ENCODE results near the gene NAA40. TPM values are rescaled to one million over a fixed set of nuclear protein-coding genes. Genes with fewer than 3 reads are reported as not detected.

The NAA40 gene
- total and polyA plus RNA-seq, 3 donors from 2014 or later, result 44.8 to 57.5 (median 49.7) TPM

GRCh38 chr11:63908631-63909401 is 30.0 kb upstream of the NAA40 start:
- intact Hi-C loops (cut with DNase I; ENCODE audit: low total_unique reads), result no loop called here
- Histone ChIP-seq H3K27ac (peak overlapping the region; percentile 36 to 52), H3K4me1 (peaks cover 41% of the 10 kb centered on the region), H3K27me3 (no peaks in the 10 kb centered on the region), H3K36me3 (ENCODE audit: low read depth, missing control alignments) (no peaks in the 10 kb centered on the region), H3K4me3 (peak overlapping the region in 1 of 2 donors; percentile 5), H3K9me3 (no peaks in the 10 kb centered on the region)
- 41 to 43% methylated on average over 41 to 46 of the region's 46 CpGs for WGBS, 2 donors
- DNase-seq, result peak; percentile 64
- TF ChIP-seq CTCF (IDR thresholded peaks at IDR 0.05) (no peak), POLR2A (IDR thresholded peaks at IDR 0.05) (no peak)

- intact Hi-C loops (cut with DNase I; ENCODE audit: low total_unique reads), result no loop called here
- peak overlapping the region in 1 of 2 donors; percentile 5 for H3K4me3 ChIP-seq
- peaks cover 41% of the 10 kb centered on the region for H3K4me1 ChIP-seq
- H3K27me3 ChIP-seq, result no peaks in the 10 kb centered on the region
- H3K27ac ChIP-seq, result no peak overlapping the region
- WGBS, 2 donors, result 54 to 59% methylated on average over 14 to 24 of the region's 24 CpGs
- DNase-seq, result no peak
- no peaks in the 10 kb centered on the region for H3K36me3 ChIP-seq (ENCODE audit: low read depth, missing control alignments)
- TF ChIP-seq CTCF (IDR thresholded peaks at IDR 0.05), result no peak
- TF ChIP-seq POLR2A (IDR thresholded peaks at IDR 0.05), result no peak
- no peaks in the 10 kb centered on the region for H3K9me3 ChIP-seq
Observed at GRCh38 chr11:63909591-63910506, 29.0 kb upstream of the NAA40 start.

- TF ChIP-seq CTCF (IDR thresholded peaks at IDR 0.05) (no peak), POLR2A (IDR thresholded peaks at IDR 0.05) (no peak)
- Histone ChIP-seq H3K9me3 (no peaks in the 10 kb centered on the region), H3K27me3 (no peaks in the 10 kb centered on the region), H3K4me1 (peaks cover 41% of the 10 kb centered on the region), H3K4me3 (no peak overlapping the region), H3K36me3 (ENCODE audit: low read depth, missing control alignments) (no peaks in the 10 kb centered on the region), H3K27ac (no peak overlapping the region)
- intact Hi-C loops (cut with DNase I; ENCODE audit: low total_unique reads), result no loop called here
- 71 to 76% methylated on average over 9 of the region's 9 CpGs for WGBS, 2 donors
- no peak for DNase-seq
Observed at GRCh38 chr11:63910675-63911074, 28.1 kb upstream of the NAA40 start.

GRCh38 chr11:63911440-63911839 is 27.4 kb upstream of the NAA40 start:
- H3K9me3 ChIP-seq, result no peaks in the 10 kb centered on the region
- intact Hi-C loops (cut with DNase I; ENCODE audit: low total_unique reads), result no loop called here
- DNase-seq, result no peak
- no peaks in the 10 kb centered on the region for H3K36me3 ChIP-seq (ENCODE audit: low read depth, missing control alignments)
- no peak overlapping the region for H3K4me3 ChIP-seq
- TF ChIP-seq CTCF (IDR thresholded peaks at IDR 0.05) (no peak), POLR2A (IDR thresholded peaks at IDR 0.05) (no peak)
- 76% methylated on average over 8 of the region's 8 CpGs; no CpG with 5 or more reads in 1 of the 2 donors for WGBS, 2 donors
- H3K27ac ChIP-seq, result no peak overlapping the region
- peaks cover 49% of the 10 kb centered on the region for H3K4me1 ChIP-seq
- H3K27me3 ChIP-seq, result no peaks in the 10 kb centered on the region

Data from testis (tissue), 3 donors.